HG03280 (cell line): ENCODE data around the gene MEIS3.
"Not testable (repeated sequence)": the region's sequence is repeated elsewhere in the genome, so short reads cannot be mapped to it uniquely, and the experiment has no call there.

ENCODE experiments used
- ATAC-seq: cut with Tn5 transposase; IDR thresholded peaks from one replicate; pipeline ENCODE4 v1.9.1; 2021; ENCODE audit warnings: mild to moderate bottlenecking, moderate library complexity; ENCODE audit not compliant: unreplicated experiment

Gene MEIS3

DNA sequence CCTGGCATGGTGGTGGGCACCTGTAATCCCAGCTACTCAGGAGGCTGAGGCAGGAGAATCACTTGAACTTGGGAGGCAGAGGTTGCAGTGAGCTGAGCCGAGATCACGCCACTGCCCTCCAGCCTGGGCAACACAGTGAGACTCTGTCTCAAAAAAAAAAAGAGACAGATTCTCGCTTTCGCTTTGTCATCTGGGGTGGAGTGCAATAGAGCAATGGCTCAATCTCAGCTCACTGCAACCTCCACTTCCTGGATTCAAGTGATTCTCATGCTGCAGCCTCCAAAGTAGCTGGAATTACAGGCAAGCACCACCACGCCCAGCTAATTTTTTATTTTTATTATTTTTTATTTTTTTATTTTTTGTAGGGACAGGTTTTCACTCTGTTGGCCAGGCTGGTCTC, 30.6 kb downstream of the MEIS3 start:
- ATAC-seq: not testable (repeated sequence)

DNA sequence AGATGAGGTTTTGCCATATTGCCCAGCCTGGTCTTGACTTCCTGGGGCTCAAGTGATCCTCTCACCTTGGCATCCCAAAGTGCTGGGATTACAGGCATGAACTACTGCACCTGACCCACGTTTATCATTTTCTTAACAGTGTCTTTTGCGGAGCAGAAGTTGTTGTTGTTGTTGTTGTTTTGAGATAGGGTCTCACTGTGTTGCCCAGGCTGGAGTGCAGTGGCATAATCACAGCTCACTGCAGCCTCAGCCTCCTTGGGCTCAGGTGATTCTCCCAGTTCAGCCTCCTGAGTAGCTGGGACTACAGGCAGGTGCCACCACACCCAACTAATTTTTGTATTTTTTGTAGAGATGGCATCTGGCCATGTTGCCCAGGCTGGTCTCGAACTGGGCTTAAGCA, 31.7 kb downstream of the MEIS3 start:
- not testable (repeated sequence) for ATAC-seq

DNA sequence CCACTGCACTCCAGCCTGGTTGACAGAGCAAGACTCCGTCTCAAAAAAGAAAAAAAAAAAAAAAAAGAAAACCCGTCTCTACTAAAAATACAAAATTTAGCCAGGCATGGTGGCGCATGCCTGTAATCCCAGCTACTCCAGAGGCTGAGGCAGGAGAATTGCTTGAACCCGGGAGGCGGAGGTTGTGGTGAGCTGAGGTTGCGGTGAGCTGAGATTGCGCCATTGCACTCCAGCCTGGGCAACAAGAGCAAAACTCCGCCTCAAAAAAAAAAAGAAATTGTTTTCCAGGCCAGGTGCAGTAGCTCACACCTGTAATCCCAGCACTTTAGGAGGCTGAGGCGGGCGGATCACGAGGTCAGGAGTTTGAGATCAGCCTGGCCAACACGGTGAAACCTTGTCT, 32.7 kb downstream of the MEIS3 start:
- ATAC-seq: not testable (repeated sequence)

DNA sequence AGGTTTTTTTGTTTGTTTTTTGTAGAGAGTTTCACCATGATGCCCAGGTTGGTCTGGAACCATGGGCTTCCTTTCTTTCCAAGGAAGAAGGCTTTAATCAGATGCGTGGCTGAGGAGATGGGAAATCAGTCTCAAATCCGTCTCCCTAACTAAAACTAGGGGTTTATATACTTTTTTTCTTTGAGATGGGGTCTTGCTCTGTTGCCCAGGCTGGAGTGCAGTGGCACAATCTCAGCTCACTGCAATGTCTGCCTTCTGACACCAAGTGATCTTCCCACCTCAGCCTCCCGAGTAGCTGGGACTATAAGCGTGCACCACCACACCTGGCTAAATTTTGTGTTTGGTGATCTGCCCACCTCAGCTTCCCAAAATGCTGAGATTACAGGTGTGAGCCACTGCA, 34.8 kb downstream of the MEIS3 start:
- not testable (repeated sequence) for ATAC-seq

DNA sequence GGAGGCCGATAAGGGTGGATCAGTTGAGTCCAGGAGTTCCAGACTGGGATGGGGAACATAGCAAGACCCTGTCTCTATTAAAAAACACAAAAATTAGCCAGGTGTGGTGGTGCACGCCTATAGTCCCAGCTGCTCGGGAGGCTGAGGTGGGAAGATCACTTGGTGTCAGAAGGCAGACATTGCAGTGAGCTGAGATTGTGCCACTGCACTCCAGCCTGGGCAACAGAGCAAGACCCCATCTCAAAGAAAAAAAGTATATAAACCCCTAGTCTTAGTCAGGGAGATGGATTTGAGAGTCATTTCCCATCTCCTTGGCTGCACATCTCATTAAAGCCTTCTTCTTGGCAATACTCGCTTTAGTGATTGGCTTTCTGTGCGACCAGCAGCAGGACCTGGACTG, 35.4 kb downstream of the MEIS3 start:
- ATAC-seq: not testable (repeated sequence)

DNA sequence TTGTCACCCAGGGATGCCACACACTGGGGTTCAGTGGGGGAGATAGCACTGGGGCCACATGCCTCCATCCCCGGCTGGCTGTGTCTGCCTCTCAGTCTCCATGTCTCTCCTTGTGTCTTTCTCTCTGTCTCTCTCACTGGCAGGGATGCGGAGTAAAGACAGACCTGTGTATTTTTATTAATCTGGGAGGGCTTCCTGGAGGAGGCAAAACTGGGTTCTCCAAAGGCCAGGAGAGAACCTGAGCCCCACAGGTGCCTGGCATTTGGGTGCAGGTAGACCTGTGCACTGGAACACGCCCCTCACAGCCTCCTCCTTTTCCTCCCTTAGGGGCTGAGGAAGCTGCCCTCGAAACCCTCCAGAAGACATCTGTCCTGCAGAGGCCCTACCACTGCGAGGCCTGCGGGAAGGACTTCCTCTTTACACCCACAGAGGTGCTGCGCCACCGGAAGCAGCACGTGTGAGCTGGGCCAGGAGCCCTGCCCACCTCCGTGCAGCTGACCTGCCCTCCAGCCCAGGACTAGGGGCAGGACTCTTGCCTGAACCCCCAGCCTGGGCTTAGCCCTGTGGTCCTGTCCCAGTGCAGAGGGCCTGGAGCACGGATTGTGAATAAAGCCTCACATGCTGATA, 37.6 kb downstream of the MEIS3 start:
- no peak for ATAC-seq

DNA sequence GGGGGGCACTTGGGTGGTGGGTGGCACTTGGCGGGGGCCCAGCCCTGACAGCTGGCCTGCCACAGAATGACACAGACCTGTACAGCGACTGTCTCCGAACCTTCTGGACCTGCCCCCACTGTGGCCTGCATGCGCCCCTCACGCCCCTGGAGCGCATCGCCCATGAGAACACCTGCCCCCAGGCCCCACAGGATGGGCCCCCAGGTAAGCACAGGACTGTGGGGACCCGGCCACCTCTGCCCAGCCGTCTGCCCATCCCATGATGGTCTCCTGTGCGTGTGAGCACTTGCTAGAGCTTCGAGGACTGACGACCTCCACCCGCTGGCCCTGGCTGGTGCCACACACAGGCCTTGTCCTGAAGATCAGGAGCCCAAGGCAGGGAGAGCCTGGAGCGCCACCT, 38.2 kb downstream of the MEIS3 start:
- ATAC-seq: no peak

DNA sequence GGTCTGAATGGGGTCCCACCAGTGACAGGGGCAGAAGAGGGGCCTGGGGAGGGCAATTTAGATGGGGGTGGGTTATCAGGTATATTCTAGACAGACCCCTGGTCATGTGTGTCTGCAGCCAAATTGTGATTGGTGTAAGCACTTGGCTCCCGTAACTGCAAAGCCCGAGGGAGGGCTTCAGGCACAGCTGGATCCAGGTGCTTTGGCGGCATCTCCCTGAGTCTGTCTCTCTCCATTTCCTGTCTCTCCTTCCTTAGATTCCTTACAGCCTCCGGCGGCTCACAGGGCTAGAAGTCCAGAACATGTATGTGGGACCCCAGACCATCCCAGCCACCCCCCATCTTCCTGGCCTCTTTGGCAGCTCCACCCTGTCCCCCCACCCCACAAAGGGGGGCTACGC, 38.8 kb downstream of the MEIS3 start:
- no peak for ATAC-seq

DNA sequence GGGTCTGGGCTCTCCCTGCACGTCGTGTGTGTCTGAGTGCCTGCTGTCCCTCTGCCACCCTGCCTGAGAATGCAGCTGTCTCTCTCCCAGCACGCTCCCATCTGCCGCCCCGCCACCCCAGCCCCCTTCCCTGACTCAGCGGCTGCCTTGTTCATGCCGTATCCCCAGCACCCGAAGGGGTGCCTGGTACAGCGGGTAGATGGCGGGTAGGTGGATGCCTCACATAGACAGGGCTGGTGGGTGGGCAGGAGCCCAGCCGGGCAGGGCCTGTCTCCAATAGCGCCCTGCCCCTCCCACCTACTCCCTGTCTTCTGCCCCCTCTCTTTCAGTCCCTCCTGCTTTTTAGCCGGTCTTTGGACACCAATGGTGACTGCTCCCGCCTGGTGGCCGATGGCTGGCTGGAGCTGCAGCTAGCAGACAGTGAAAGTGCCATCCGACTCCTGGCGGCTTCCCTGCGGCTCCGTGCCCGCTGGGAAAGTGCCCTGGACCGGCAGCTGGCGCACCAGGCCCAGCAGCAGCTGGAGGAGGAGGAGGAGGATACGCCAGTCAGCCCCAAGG, 39.9 kb downstream of the MEIS3 start:
- no peak for ATAC-seq

DNA sequence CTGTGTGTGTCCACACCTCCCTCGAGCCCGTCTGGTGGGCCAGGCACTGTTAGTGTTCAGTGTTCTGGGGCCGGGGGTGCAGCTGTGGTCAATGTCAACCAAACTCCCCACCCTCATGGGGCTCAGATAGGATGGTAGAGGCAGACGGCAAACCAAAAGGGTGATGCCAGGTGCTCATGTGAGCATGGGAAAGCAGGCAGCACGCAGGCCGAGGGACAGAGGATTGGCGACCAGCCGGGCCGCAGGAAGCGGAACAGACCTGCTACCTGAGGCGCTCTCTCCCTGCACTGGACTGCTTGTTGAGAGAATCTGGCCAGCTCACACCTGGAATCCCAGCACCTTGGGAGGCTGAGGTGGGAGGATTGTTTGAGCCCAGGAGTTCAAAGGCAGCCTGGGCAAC, 41.1 kb downstream of the MEIS3 start:
- no peak for ATAC-seq

DNA sequence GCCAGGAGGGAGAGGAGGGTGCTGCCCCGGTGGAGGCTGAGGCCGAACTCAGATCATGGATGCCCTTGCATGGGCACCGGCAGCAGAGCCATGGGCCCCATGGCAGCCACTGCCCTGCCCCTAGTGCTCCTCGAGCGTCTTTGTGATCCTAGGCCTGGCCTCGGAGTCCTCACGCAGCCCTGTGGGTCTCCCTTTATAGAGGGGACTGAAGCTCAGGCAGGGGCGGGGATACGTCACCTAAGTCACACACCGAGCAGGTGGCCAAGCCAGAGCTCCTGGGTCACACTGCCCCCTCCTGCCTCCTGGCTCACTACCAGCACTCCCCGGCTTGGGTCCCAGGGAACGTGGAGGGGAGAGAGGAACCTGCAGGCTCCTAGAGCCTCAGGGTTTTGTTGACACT, 41.5 kb downstream of the MEIS3 start:
- ATAC-seq: no peak

DNA sequence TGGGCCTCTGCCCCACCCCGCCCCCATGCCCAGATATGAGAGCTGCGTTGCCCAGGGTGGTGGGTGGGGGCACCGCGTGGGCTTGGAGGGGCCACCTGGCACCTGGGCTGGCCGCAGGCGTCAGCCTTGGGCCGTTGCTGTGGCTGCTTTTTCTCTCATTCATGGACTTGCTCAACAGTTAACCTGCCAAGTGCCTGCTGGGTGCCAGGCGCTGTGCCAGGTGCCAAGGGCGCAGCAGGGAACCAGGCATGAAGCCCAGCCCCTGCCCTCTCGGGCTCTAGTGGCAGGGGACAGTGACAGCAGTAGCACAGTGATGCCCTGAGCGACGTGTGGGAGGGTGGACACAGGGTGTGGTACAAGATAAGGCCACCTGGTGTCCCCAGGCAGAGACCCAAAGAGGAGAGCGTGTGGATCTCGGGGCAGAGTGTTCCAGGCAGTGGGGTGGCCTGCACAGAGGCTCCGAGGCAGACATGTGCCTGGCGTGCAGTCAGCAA, 42.1 kb downstream of the MEIS3 start:
- ATAC-seq: no peak

DNA sequence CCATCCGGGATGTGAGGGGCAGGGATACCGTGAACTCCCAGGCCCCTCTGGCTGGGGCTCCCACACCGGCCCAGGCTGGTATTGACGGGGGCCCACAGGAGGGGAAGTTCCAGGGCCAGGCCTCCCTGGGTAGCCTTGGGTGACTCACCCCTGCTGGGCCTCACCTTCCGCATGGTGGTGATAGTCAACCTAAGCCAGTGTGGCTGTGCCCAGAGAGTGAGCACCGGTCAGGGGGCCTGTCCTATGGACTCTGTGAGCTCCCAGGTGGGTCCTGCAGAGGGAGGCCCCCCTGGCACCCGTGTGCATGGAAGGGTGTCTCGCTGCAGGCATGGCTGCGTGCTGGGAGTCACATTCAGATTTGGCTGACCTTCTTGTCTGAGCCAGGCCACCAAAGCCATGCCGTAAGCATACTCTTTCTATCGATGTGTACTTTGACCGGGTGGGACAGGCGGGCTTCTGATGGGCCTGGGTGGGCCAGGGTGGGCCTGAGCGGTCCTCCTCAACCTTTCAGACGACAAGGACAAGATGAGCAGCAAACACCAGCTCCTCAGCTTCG, 42.7 kb downstream of the MEIS3 start:
- ATAC-seq: no peak

DNA sequence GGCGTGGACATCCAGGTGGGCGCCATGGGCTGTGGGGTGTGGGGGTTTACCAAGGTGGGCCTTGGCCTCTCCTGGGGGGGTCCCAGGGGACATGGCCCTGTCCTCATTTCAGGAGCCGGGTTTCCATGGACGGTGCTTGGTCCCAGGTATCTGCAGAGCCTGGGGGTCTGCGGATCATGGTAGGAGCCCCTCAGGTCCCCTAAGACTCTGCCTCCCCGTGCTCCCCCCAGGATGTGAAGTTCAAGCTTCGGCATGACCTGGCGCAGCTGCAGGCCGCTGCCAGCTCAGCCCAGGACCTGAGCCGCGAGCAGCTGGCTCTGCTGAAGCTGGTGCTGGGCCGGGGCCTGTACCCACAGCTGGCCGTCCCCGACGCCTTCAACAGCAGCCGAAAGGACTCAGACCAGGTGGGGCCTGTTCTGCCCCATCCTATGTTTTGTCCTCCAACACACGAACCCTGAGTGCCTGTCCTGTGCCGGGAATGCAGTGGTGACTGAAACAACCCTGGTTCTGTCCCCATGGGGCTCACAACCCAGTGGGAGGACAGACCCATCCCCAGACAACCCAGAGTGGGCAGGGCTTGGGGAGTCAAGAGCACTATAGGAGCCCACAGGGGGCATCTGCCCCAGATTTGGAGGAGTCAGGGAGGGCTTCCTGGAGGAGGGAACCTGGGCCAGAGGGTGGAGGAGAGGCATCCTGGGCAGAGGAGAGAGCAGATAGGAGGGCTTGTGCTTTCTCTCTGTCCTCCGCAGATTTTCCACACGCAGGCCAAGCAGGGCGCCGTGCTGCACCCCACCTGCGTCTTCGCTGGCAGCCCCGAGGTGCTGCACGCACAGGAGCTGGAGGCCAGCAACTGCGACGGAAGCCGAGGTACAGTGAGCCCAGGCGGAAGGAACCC, 43.4 kb downstream of the MEIS3 start:
- no peak for ATAC-seq

DNA sequence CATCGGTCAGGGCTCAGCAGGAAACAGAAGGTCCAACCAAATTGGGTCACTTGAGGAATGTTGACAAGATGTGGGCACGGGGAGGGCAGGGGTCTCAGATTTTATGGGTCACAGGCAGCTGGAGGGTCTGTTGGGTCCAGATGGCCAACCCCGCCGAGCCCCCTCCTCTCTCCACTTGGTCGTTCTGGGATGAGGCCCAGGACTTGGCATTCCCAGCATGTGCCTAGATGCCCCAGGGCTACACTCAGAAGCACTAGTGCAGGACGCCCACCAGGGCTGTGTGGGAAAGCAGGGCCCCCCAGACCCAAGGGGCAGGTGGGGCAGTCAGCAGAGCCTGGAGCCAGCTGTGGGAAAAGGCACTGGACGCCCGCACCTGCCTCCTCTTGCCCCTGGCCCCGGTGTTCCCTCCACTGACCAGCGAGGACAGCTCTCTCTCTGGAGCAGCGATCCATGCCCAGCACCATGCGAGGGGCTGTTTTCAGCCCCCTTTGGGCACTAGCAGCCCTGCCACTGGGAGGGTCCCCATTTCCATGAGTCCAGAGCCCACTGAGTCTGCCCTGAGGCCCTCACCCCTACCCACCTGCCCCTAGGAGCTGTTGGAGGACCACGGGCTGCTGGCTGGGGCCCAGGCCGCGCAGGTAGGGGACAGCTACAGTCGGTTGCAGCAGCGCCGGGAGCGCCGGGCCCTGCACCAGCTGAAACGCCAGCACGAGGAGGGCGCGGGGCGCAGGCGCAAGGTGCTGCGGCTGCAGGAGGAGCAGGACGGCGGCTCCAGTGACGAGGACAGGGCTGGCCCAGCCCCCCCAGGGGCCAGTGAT, 44.2 kb downstream of the MEIS3 start:
- no peak for ATAC-seq

DNA sequence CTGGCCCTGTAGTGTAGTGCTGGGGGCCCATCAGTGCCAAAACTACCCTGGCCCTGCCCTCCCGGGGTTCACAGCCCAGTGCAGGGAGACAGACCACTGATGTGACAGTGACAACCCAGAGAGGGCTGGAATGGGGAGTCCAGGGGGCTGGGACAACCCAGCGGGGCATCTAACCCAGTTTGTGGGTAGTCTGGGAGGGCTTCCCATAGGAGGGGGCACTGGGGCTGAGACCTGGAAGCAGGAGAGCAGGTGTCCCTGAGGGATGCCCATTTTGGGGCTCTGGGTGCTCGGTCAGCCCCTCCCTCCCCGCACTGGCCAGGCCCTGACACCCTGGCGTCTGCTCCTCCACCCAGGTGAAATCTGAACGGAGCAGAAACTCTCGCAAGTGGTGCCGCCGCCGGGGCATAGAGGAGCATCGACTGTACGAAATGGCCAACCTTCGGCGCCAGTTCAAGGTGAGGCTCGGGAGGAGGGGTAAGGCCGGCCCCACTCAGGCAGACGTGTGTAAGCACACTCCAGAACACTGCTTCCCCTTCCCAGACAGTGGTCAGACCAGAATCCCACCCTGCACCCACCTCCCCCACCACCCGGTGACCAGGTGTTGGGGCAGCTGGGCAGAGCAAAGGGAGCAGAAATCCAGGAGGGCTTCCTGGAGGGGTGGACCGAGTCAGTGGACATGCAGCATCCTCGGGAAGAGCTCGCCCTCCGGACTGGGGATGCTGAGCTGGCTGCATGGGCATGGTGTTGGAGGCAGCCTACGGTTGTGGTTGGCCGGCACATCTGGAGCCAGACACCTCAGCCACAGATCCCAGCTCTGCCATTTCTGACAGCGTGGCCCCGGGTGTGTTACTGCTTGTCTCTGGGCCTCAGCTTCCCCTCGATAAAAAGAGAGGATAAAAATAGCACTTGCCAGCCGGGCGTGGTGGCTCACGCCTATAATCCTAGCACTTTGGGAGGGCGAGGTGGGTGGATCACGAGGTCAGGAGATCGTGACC, 45.8 kb downstream of the MEIS3 start:
- no peak for ATAC-seq

DNA sequence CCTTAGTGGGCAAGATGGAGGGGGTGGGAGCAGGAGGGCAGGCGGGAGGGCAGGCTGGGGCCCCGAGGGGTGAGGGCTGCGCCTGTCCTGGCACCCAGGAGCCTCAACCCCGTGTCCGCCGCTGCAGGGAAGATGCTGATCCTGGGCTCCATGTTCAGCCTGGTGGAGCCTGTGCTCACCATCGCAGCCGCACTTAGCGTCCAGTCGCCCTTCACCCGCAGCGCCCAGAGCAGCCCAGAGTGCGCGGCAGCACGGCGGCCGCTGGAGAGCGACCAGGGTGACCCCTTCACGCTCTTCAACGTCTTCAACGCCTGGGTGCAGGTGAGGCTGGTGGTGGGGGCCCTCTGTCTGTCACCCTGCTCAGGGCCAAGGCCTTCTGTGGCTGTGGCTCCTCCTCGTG, 46.7 kb downstream of the MEIS3 start:
- no peak for ATAC-seq

DNA sequence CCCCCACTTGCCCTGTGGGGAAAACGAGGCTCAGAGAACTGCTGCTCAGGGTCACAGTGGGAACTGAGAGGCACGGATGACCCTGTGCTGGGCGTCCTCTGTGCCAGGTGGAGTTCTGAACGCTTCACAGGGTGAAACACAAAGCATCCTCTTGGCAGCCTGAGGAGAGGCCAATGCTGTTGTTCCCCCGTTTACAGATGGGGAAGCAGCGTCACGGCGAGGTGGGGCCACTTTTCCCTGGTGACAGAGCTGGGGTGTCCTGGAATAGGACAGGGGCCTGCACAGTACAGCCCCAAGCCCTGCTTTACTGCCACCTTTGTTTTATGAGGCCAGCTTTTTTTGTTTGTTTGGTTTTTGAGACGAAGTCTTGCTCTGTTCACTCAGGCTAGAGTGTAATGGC, 48.1 kb downstream of the MEIS3 start:
- ATAC-seq: no peak

DNA sequence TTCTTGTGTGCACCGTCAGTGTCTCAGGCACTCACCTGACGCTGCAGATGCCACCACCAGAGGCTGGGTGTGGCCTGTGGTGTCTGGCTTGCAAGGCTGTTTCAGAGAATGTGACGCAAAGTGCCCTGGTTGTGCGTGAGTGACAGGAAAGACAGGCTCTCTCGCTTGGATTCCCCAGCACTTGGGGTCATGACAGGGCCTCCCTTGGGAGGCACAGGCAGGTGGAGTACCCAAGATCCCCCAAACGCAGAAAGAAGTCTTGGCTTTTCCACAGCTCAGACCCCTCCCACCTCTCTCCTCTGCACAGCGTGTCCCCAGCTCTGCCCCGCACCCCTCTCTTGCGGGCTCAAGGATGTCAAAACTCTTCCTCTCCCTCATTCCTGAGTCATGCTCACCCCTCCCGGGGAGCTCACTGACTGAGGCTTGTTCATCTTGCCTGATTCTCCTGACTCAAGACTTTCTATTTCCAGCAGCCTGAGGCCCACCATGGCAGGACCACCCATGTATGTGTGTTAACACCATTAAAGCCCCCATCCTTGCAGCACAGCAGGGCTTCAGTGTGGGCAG, 49.2 kb downstream of the MEIS3 start:
- no peak for ATAC-seq
